Measurements from ENCODE around the gene RPLP2.

RPLP2 gene

DNA sequence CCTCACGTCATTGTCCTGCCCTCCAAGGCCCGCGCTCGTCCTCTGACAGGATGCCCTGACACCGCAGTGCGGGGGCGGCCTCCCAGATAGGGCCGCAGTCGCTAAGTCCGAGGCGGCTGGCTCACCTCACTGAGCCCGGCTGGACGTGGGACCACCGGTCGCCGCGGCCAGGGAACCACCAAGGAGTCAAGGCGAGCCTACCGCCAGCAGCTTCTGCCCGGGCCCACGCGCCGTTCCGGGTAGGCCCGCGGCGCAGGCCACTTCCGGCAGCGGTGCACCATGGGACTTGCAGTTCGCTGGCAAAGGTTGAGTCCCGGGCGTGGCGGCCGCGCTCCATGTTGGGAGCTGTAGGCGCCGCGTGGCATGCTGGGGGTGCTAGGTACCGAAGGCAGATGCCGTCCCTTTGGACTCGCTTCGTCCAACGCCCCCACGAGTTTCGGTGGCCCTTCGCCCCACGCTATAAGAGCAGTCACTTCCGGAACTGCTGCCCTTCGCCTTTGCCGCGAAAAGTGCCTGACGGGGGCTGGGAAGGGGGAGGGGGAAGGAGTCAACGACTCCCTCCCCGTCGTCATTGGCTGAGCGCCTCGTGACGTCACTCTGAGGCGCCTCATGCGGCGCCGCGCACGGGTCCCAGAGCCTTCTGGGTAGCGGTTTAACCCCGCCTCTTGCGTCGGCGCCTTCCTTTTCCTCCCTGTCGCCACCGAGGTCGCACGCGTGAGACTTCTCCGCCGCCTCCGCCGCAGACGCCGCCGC lies at the start of gene RPLP2 (continued):
- no peak for TF ChIP-seq ZNF2 (tag by site-specific recombination; IDR thresholded peaks at IDR 0.05)
- TF ChIP-seq, protein P1, sequence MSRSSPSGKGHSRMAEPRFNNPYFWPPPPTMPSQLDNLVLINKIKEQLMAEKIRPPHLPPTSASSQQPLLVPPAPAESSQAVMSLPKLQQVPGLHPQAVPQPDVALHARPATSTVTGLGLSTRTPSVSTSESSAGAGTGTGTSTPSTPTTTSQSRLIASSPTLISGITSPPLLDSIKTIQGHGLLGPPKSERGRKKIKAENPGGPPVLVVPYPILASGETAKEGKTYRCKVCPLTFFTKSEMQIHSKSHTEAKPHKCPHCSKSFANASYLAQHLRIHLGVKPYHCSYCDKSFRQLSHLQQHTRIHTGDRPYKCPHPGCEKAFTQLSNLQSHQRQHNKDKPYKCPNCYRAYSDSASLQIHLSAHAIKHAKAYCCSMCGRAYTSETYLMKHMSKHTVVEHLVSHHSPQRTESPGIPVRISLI (tag by site-specific recombination; IDR thresholded peaks at IDR 0.05), result no peak
- TF ChIP-seq KLF8 (tag by site-specific recombination; IDR thresholded peaks at IDR 0.05), result peak; percentile 76; the same call in 1 of the 2 replicates
- TF ChIP-seq ZNF830 (tag by site-specific recombination; IDR thresholded peaks at IDR 0.05; ENCODE audit: low read depth), result no peak
- no peak for TF ChIP-seq ZNF266 (tag by site-specific recombination; IDR thresholded peaks at IDR 0.05; ENCODE audit: low read depth)
- TF ChIP-seq MYNN (tag by site-specific recombination; IDR thresholded peaks at IDR 0.05; ENCODE audit: borderline replicate concordance), result no peak
- TF ChIP-seq ZSCAN30 (tag by site-specific recombination; IDR thresholded peaks at IDR 0.05), result 0 out of 2 replicates have a peak, but pooled peaks have one; percentile 53
- TF ChIP-seq PATZ1 (tag by site-specific recombination; IDR thresholded peaks at IDR 0.05), result peak; percentile 95
- peak; percentile 81 for TF ChIP-seq GLIS2 (tag by site-specific recombination; IDR thresholded peaks at IDR 0.05)
- TF ChIP-seq ZNF518A (tag by site-specific recombination; conservative IDR thresholded peaks at IDR 0.05; ENCODE audit: low read depth), result no peak
- no peak for TF ChIP-seq GLI2 (tag by site-specific recombination; IDR thresholded peaks at IDR 0.05; ENCODE audit: borderline replicate concordance, low read depth)
- no peak for TF ChIP-seq ZNF184 (tag by site-specific recombination; IDR thresholded peaks at IDR 0.05)
- TF ChIP-seq ZNF37A (tag by site-specific recombination; IDR thresholded peaks at IDR 0.05), result no peak
- no peak for TF ChIP-seq GFI1B (tag by site-specific recombination; IDR thresholded peaks at IDR 0.05)
- TF ChIP-seq ZNF626 (tag by site-specific recombination; IDR thresholded peaks at IDR 0.05), result no peak
- TF ChIP-seq ZNF398 (tag by site-specific recombination; IDR thresholded peaks at IDR 0.05), result no peak
- no peak for TF ChIP-seq ZNF138 (tag by site-specific recombination; IDR thresholded peaks at IDR 0.05; ENCODE audit: borderline replicate concordance)
- no peak for TF ChIP-seq ZNF521 (tag by site-specific recombination; IDR thresholded peaks at IDR 0.05)
- no peak for TF ChIP-seq ZNF777 (tag by site-specific recombination; IDR thresholded peaks at IDR 0.05; ENCODE audit: borderline replicate concordance)
- TF ChIP-seq ZNF416 (tag by site-specific recombination; IDR thresholded peaks at IDR 0.05), result no peak
- peak; percentile 56; the same call in 1 of the 2 replicates for TF ChIP-seq ZNF610 (tag by site-specific recombination; IDR thresholded peaks at IDR 0.05; ENCODE audit: borderline replicate concordance)
- TF ChIP-seq ZNF140 (tag by site-specific recombination; IDR thresholded peaks at IDR 0.05), result no peak
- TF ChIP-seq ZNF354C (tag by site-specific recombination; IDR thresholded peaks at IDR 0.05; ENCODE audit: borderline replicate concordance, low read depth), result no peak
- no peak for TF ChIP-seq ZNF624 (tag by site-specific recombination; IDR thresholded peaks at IDR 0.05)
- no peak for TF ChIP-seq ZNF792 (tag by site-specific recombination; IDR thresholded peaks at IDR 0.05)

Measured in HEK293 (cell line).